Right renal pelvis (tissue), 4 donors: Measurements from ENCODE around the gene RAMAC. TPM values are rescaled to one million over a fixed set of nuclear protein-coding genes. Genes with fewer than 3 reads are reported as not detected.
"Not testable (repeated sequence)": the region's sequence is repeated elsewhere in the genome, so short reads cannot be mapped to it uniquely, and the experiment has no call there.

Experiments used
- DNase-seq, 4 donors: peaks; one replicate each; pipeline ENCODE4 v3.0.0-alpha.2; 2013; ENCODE audit warnings: low read depth in 4 of 4, low spot score in 3 of 4, missing footprints in 1 of 4
- polyA plus RNA-seq, 4 donors: library from polyadenylated mRNA; unstranded; fragments of 120-200 nt; gene quantifications; one replicate each; pipeline ENCODE4 v1.2.1, GENCODE V29; 2013; ENCODE audit not compliant: insufficient read length in 4 of 4

RAMAC gene
- polyA plus RNA-seq: 10 to 100 TPM; 42.7 to 49.9 (median 46.6) TPM

- peak; percentile 89 to 96 (median 94) for DNase-seq
These were observed at the start of gene RAMAC for GRCh38 chr15:82985688-82986441. Gene RAMAC, plus strand, starts transcription at chr15:82986210. Its CDS starts 2,809 bp downstream, at chr15:82989019.

DNA sequence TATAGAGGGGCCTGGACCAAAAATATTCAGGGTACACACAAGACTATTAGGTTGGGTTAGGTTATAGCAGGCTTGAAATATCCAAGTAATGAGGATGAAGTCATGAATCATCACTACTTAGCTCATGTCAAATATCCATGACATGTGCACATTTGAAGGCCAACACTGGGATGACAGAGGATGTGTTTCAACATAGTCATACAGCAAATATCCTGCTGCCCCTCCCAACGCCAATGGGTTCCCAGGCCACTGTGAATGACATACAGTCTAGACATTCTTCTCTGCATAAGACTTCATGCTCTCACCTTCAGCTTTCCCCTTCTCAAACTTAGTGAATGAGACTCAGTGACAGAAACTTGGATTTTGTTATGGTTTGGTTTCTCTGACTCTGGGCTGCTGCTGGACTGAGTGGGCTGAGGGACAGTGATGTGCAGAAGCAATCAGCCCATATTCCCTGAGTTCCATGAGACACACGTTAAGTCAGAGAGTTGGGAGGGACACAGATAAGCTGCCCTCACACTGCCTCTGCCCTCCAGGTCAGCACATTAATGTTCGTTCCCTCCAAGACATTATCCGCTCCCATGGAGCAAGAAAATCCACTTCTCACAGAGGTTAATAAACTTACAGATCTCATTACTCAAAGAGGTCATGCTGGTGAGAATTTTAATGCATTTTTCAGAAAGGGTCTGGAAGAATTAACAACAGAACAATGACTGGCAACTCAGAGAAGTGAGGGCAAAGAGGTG is 48.9 kb upstream of the RAMAC start:
- DNase-seq: no peak

GRCh38 chr15:82937712-82938058 is 48.3 kb upstream of the RAMAC start:
- no peak for DNase-seq

- not testable (repeated sequence) for DNase-seq
These were observed 46.3 kb upstream of the RAMAC start for GRCh38 chr15:82939678-82940077.

DNA sequence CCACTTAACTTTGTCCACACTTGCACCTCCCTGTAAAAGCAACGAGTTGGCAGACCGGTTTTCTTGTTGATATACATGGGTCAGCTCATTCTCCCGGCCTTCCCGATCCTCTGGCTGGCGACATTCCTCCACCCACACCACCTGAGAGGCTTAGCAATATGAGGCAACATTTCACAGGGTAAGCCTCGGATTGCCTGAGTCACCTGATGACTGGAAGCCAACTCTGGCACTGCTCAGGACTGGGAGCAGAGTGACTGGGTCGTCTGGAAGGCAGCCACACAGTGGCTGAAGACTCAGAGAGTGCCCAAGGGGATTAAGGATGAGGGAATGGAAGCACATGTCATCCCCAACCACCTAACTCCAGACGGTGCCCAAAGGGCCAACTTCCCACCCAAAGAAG is 43.3 kb upstream of the RAMAC start:
- DNase-seq: no peak

DNA sequence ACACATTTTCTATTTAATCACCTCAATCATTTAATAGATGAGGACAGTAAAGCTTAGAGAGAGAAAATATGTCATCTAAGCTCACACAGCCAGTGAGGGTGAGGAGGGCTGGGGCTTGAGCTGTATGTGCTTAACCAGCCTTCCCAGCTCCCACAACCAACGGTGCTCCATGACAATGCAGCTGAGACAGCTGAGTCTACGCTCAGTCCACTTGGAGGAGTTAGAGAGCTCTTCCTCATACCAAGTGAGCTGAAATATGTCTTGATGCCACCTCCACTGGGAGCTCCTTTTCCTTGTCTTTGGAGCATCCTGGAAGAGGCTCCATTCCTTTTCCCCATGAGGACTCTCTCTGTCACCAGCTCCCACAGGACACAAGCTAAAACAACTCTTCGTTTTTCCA is 42.8 kb upstream of the RAMAC start:
- DNase-seq: no peak

GRCh38 chr15:82944056-82944455 is 42.0 kb upstream of the RAMAC start:
- DNase-seq: no peak

DNA sequence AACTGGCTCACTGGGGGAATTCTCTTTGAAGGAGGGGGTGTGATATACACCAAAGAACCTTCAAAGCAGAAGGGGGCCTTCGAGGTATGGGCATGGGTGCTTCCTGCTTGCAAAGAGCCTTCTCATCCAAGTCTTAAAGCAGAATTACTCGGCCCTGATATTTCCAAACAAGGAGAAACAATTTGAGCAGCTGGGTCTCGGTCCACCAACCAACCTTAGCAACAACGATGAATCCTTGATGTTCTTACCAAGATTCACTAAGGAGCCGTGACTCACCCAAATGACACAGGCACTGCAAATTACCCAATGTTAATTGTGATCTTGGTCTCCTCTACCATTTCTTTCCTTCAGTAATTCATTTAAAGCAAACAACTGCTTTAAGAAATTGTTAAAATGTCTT is 41.2 kb upstream of the RAMAC start:
- DNase-seq: no peak

GRCh38 chr15:82945326-82945725 is 40.7 kb upstream of the RAMAC start:
- DNase-seq: no peak

- no peak for DNase-seq
These were observed 39.8 kb upstream of the RAMAC start for GRCh38 chr15:82946155-82946701.

DNA sequence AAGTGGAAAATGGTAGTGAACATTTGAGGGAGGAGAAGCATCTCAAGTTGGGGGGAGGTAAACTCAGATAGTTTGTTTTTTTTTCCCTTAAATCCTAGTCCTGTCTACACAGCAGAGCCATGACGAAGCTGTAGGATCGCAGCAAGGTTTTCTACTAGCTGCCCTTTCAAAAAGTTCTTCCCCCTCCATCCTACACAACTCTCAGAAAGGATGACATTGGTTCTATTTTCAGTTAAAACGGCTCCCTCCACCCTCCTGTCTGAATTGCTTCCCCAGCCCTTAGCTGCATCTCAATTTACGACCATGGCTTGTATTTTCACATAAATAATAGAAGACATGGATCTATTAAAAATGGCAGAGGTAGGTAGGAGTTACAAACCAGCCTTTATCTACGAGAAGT is 35.7 kb upstream of the RAMAC start:
- no peak for DNase-seq

DNA sequence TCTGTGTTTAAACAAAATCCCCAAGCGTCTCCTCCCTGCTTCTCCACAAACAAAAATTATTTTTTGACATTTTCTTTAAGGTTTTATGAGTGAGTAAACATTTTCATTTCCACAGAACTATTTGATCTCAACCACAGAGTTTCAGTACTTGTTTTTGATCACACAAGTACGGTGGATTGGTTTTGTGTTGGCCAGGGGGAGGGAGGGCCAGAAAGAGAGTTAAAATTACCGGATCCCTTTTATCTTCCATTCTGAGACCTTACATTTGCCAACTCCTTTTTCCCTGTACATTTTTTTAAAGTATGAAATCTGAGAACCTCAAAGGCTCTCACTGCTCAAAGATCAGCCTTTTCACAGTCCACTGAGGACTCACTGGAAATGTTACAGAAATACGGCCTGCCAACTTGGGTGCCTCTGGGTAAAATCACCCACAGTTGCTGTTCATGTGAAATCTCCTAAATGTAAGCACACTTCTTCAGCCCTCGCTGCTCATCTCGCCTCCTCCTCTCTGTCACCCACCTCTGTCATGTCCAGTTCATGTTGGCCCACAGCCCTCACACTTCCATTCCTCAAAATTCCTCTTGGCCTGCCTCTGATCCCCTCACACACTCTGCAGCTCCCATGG is 35.2 kb upstream of the RAMAC start:
- no peak for DNase-seq

GRCh38 chr15:82951472-82952157 is 34.4 kb upstream of the RAMAC start:
- no peak for DNase-seq

GRCh38 chr15:82952158-82953081 is 33.6 kb upstream of the RAMAC start, which contains the start of gene HOMER2:
Gene HOMER2, minus strand, starts transcription at chr15:82952720. Its CDS starts 185 bp downstream, at chr15:82952535.
- no peak for DNase-seq

GRCh38 chr15:82958638-82959037 is 27.4 kb upstream of the RAMAC start:
- DNase-seq: no peak

DNA sequence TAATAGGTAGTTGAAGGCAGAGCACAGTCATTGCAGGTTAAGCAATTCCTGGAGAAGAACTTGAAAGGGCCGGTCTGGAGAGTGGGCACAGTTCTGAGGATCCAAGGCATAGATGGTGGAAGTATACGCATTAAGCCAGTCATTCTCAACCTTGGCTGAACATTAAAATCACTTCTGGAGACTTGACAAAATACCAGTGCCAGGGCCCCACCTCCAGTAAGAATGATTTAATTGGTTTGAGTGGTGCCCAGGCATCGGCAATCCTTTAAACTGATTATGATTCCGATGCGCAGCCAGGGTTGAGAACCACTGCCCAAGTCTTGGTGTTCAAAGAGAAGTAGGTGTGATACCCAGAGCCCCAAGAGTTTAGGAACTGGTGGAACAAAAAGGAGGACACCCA is 26.6 kb upstream of the RAMAC start:
- no peak for DNase-seq

DNA sequence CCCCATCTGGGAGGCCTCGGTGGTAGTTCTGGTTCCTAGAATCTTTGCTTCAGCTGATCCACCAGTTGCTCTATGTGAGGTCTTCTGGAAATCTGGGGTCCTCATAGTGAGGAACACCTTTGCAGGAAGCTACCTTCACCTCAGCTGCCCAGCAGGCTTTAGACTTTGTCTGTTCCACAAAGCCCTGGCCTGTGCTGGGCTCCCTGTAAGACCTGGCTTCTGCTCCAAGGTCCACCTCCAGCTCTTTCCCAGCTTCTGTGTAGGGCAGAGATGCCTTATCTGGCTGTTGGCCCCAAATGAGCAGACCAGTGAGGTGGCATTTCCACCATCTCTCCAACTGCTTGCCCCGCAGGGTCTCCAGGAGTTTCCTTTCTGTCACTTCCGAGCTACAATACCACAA is 25.2 kb upstream of the RAMAC start:
- no peak for DNase-seq

- no peak for DNase-seq
These were observed 22.3 kb upstream of the RAMAC start for GRCh38 chr15:82963471-82964341.

DNA sequence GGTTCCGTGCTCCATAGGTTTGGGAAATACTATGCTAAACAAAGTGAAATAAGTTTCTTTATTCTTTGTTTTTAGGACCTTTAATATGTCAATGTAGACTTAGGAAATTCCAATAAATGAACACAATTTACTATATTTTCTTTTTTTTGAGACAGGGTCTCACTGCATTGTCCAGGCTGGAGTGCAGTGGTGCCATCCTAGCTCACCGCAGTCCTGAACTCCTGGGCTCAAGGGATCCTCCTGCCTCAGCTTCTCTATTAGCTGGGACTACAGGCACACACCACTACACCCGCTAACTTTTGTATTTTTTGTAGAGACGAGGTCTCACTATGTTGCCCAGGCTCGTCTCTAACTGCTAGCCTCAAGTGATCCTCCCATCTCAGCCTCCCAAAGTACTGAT is 21.1 kb upstream of the RAMAC start:
- DNase-seq: no peak
